Progenitor cell of endocrine pancreas (in vitro differentiated cells): ENCODE data around the gene RPTOR. TPM values are rescaled to one million over a fixed set of nuclear protein-coding genes. Genes with fewer than 3 reads are reported as not detected.

ENCODE experiments used
- DNase-seq: peaks from one replicate; pipeline ENCODE4 v3.0.0; 2021; ENCODE audit warnings: low spot score; ENCODE audit not compliant: unreplicated experiment
- H3K27ac Mint-ChIP-seq: 2 replicates; pipeline ENCODE4 v1.8.0; 2021; ENCODE audit warnings: mild to moderate bottlenecking, moderate library complexity, mixed read lengths
- H3K27me3 Mint-ChIP-seq: 2 replicates; pipeline ENCODE4 v1.8.0; 2021; ENCODE audit warnings: mixed read lengths
- H3K36me3 Mint-ChIP-seq: 2 replicates; pipeline ENCODE4 v1.8.0; 2022; ENCODE audit warnings: mixed read lengths; ENCODE audit not compliant: insufficient read depth
- H3K4me1 Mint-ChIP-seq: 2 replicates; pipeline ENCODE4 v1.8.0; 2021; ENCODE audit warnings: low read depth, mixed read lengths
- H3K4me3 Mint-ChIP-seq: 2 replicates; pipeline ENCODE4 v1.8.0; 2021; ENCODE audit warnings: low read depth, mild to moderate bottlenecking, moderate library complexity, mixed read lengths
- H3K9me3 Mint-ChIP-seq: 2 replicates; pipeline ENCODE4 v1.8.0; 2021; ENCODE audit warnings: low read depth, mixed read lengths
- total RNA-seq: library from RNA; stranded (reverse); gene quantifications from 2 replicates; pipeline ENCODE4 v1.2.1, GENCODE V29; 2021
- TF ChIP-seq, protein P1 (sequence below): fragments of 200-600 bp; sonication (generic); IDR thresholded peaks from one replicate; pipeline ENCODE4 v1.5.0; 2021; ENCODE audit warnings: antibody characterized with exemption, mild to moderate bottlenecking; ENCODE audit not compliant: unreplicated experiment

RPTOR gene
- total RNA-seq, 1 donor from 2014 or later = 40.0 TPM

GRCh38 chr17:80772906-80773242 is 228.2 kb downstream of the RPTOR start:
- DNase-seq = no peak
- Mint-ChIP-seq H3K27ac (no peak overlapping the region), H3K9me3 (no peaks in the 10 kb centered on the region), H3K36me3 (peaks cover 7% of the 10 kb centered on the region), H3K4me1 (no peaks in the 10 kb centered on the region), H3K27me3 (no peaks in the 10 kb centered on the region), H3K4me3 (no peak overlapping the region)
- TF ChIP-seq, protein P1, sequence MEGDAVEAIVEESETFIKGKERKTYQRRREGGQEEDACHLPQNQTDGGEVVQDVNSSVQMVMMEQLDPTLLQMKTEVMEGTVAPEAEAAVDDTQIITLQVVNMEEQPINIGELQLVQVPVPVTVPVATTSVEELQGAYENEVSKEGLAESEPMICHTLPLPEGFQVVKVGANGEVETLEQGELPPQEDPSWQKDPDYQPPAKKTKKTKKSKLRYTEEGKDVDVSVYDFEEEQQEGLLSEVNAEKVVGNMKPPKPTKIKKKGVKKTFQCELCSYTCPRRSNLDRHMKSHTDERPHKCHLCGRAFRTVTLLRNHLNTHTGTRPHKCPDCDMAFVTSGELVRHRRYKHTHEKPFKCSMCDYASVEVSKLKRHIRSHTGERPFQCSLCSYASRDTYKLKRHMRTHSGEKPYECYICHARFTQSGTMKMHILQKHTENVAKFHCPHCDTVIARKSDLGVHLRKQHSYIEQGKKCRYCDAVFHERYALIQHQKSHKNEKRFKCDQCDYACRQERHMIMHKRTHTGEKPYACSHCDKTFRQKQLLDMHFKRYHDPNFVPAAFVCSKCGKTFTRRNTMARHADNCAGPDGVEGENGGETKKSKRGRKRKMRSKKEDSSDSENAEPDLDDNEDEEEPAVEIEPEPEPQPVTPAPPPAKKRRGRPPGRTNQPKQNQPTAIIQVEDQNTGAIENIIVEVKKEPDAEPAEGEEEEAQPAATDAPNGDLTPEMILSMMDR = no peak

- Mint-ChIP-seq H3K4me1 (no peaks in the 10 kb centered on the region), H3K27me3 (no peaks in the 10 kb centered on the region), H3K9me3 (no peaks in the 10 kb centered on the region), H3K27ac (no peak overlapping the region), H3K36me3 (peaks cover 7% of the 10 kb centered on the region), H3K4me3 (no peak overlapping the region)
- DNase-seq = no peak
- TF ChIP-seq, protein P1 = no peak
Observed at GRCh38 chr17:80773243-80773991, 228.8 kb downstream of the RPTOR start.

GRCh38 chr17:80774146-80774545 is 229.5 kb downstream of the RPTOR start:
- DNase-seq = no peak
- TF ChIP-seq, protein P1 = no peak
- Mint-ChIP-seq H3K4me3 (no peak overlapping the region), H3K36me3 (peaks cover 7% of the 10 kb centered on the region), H3K27ac (no peak overlapping the region), H3K9me3 (no peaks in the 10 kb centered on the region), H3K4me1 (no peaks in the 10 kb centered on the region), H3K27me3 (no peaks in the 10 kb centered on the region)

DNA sequence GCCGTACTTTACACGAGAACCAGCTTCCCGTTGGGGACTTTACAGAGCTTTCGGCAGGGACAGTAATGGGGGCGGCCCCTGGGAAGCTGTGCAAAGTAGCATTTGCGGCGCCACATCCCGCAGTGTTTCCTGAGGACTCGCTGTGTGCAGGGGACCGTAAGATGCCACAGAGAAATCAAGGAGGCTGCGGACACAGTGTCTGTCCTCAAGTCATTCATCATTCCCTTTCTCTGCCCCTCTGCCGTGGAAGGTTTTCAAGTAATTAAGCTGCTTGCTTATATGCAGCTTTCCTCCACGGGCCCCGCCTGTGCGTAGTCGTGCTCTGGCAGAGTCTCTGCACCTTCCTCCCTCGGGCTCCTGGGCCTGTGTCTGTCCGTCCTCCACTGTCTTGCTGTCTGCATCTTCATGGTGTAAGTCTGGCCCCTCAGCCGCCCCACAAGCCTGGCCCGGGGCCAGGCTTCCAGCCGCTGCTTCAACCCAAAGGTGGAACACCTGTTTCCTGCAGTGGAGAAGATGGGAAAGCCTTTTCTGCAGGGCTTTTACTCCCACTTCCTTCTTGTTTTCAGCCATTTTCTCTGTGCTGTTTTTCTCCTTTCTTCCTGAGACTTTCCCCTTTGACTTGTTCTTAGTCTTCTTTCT is 230.1 kb downstream of the RPTOR start:
- no peaks in the 10 kb centered on the region for H3K4me1 Mint-ChIP-seq
- no peak overlapping the region for H3K4me3 Mint-ChIP-seq
- no peaks in the 10 kb centered on the region for H3K9me3 Mint-ChIP-seq
- TF ChIP-seq, protein P1 = no peak
- no peak overlapping the region for H3K27ac Mint-ChIP-seq
- no peaks in the 10 kb centered on the region for H3K27me3 Mint-ChIP-seq
- H3K36me3 Mint-ChIP-seq = peaks cover 7% of the 10 kb centered on the region
- no peak for DNase-seq

GRCh38 chr17:80775863-80776262 is 231.2 kb downstream of the RPTOR start:
- DNase-seq = no peak
- Mint-ChIP-seq H3K4me3 (no peak overlapping the region), H3K4me1 (no peaks in the 10 kb centered on the region), H3K9me3 (no peaks in the 10 kb centered on the region), H3K27ac (no peak overlapping the region), H3K27me3 (no peaks in the 10 kb centered on the region), H3K36me3 (peaks cover 7% of the 10 kb centered on the region)
- TF ChIP-seq, protein P1 = no peak
